Measurements from ENCODE around the gene CALML3.

CALML3 gene

GRCh38 chr10:5573968-5574641, 49.3 kb downstream of the CALML3 start:
- no peak for DNase-seq

- DNase-seq, result no peak
Observed at GRCh38 chr10:5574642-5575131, 49.9 kb downstream of the CALML3 start.

GRCh38 chr10:5575144-5575481, 50.4 kb downstream of the CALML3 start:
- DNase-seq, result no peak

GRCh38 chr10:5575482-5576153, 50.9 kb downstream of the CALML3 start:
- no peak for DNase-seq

GRCh38 chr10:5576154-5576748, 51.5 kb downstream of the CALML3 start:
- DNase-seq, result no peak
